Fibroblast of skin of right quadriceps (primary cell): ENCODE measurements around the gene IL10.
"Not testable (repeated sequence)": the region's sequence is repeated elsewhere in the genome, so short reads cannot be mapped to it uniquely, and the experiment has no call there.

Source experiments
- DNase-seq: peaks from one replicate; pipeline ENCODE4 v3.0.0-alpha.2; 2013

Gene IL10

GRCh38 chr1:206792939-206793607 is 20.8 kb upstream of the IL10 start:
- DNase-seq, result peak; percentile 35

GRCh38 chr1:206790502-206791250 is 18.4 kb upstream of the IL10 start:
- DNase-seq, result no peak

- peak; percentile 21 for DNase-seq
These were observed 16.3 kb upstream of the IL10 start for GRCh38 chr1:206788487-206789050.

- DNase-seq, result no peak
These were observed 15.6 kb upstream of the IL10 start for GRCh38 chr1:206787891-206788290.

GRCh38 chr1:206786212-206786886 is 14.1 kb upstream of the IL10 start:
- no peak for DNase-seq

GRCh38 chr1:206785182-206785765 is 13.0 kb upstream of the IL10 start:
- DNase-seq, result no peak

GRCh38 chr1:206784471-206784903 is 12.2 kb upstream of the IL10 start:
- no peak for DNase-seq

GRCh38 chr1:206783506-206783905 is 11.2 kb upstream of the IL10 start:
- DNase-seq, result no peak

- no peak for DNase-seq
These were observed 10.2 kb upstream of the IL10 start for GRCh38 chr1:206782448-206782847.

GRCh38 chr1:206779638-206780037 is 7.3 kb upstream of the IL10 start:
- no peak for DNase-seq

GRCh38 chr1:206778911-206779310 is 6.6 kb upstream of the IL10 start:
- not testable (repeated sequence) for DNase-seq

GRCh38 chr1:206778031-206778430 is 5.7 kb upstream of the IL10 start:
- no peak for DNase-seq

GRCh38 chr1:206776229-206776628 is 3.9 kb upstream of the IL10 start:
- DNase-seq, result no peak

- DNase-seq, result no peak
These were observed 1.8 kb upstream of the IL10 start for GRCh38 chr1:206774093-206774492.

- no peak for DNase-seq
These were observed 979 bp downstream of the IL10 start for GRCh38 chr1:206771338-206771692.

- DNase-seq, result peak; percentile 77
These were observed 1.6 kb downstream of the IL10 start, which contains the start of gene IL19 for GRCh38 chr1:206770531-206771337. IL19 (plus strand) TSS chr1:206770773; CDS start chr1:206836663, 65,890 bp downstream.

- DNase-seq, result no peak
These were observed 3.0 kb downstream of the IL10 start for GRCh38 chr1:206769304-206769731.

- DNase-seq, result no peak
These were observed 3.6 kb downstream of the IL10 start for GRCh38 chr1:206768472-206769303.

- DNase-seq, result peak; percentile 34
These were observed 5.9 kb downstream of the IL10 start for GRCh38 chr1:206766251-206766856.

- DNase-seq, result not testable (repeated sequence)
These were observed 6.5 kb downstream of the IL10 start for GRCh38 chr1:206765771-206766170.
